ENCODE data around the gene RBBP7. TPM values are rescaled to one million over a fixed set of nuclear protein-coding genes. Genes with fewer than 3 reads are reported as not detected.

The RBBP7 gene
- total RNA-seq, 1 experiment from 2014 or later, result 197 TPM

GRCh38 chrX:16868920-16869319 lies 1.2 kb downstream of the RBBP7 start:
- intact Hi-C loops (cut with micrococcal nuclease; ENCODE audit: unreplicated experiment), result loop anchor here (5.0 kb wide), 1 partner anchor 178 kb away; no protein-coding TSS in a partner anchor
- TF ChIP-seq CTCF (conservative IDR thresholded peaks at IDR 0.05) (no peak), EZH2 (IDR thresholded peaks at IDR 0.05; ENCODE audit: low read depth) (no peak)
- Histone ChIP-seq H3K9me3 (ENCODE audit: insufficient read depth, low read depth) (no peaks in the 10 kb centered on the region), H3K27me3 (ENCODE audit: insufficient read depth, low read depth) (no peaks in the 10 kb centered on the region), H2AFZ (0 out of 2 replicates have a peak overlapping the region, but pooled peaks have one; percentile 48), H3F3A (ENCODE audit: insufficient read depth, low read depth) (0 out of 2 replicates have a peak, but pooled peaks cover 3% of the 10 kb centered on the region), H3K36me3 (ENCODE audit: low read depth) (no peaks in the 10 kb centered on the region), H3K4me1 (replicated peaks; ENCODE audit: insufficient read depth) (peaks cover 21% of the 10 kb centered on the region), H3K9me2 (ENCODE audit: insufficient read depth) (no peaks in the 10 kb centered on the region), H3K4me2 (peak overlapping the region; percentile 94), H3K27ac (0 out of 2 replicates have a peak overlapping the region, but pooled peaks have one; percentile 16), H4K20me1 (ENCODE audit: insufficient read depth) (peaks cover 14% of the 10 kb centered on the region), H3K4me3 (peak overlapping the region; percentile 81), H3K79me2 (ENCODE audit: low read depth) (peaks cover 56% of the 10 kb centered on the region)
- CTCF ChIA-PET, result no interaction called here
- BruUV-seq (replicated peaks), result TSS peak; percentile 34
- DNase-seq, result no peak
- POLR2A ChIA-PET (ENCODE audit: unreplicated experiment), result no interaction called here

- TF ChIP-seq EZH2 (IDR thresholded peaks at IDR 0.05; ENCODE audit: low read depth), result no peak
- TF ChIP-seq CTCF (conservative IDR thresholded peaks at IDR 0.05), result no peak
- Histone ChIP-seq H3K4me3 (peak overlapping the region; percentile 81; the same call in 1 of the 2 replicates), H3K4me1 (replicated peaks; ENCODE audit: insufficient read depth) (peaks cover 21% of the 10 kb centered on the region), H2AFZ (no peak overlapping the region), H3K27me3 (ENCODE audit: insufficient read depth, low read depth) (no peaks in the 10 kb centered on the region), H3K79me2 (ENCODE audit: low read depth) (peaks cover 65% of the 10 kb centered on the region), H3K9me2 (ENCODE audit: insufficient read depth) (no peaks in the 10 kb centered on the region), H3K4me2 (peak overlapping the region; percentile 94), H3K9me3 (ENCODE audit: insufficient read depth, low read depth) (no peaks in the 10 kb centered on the region), H4K20me1 (ENCODE audit: insufficient read depth) (peaks cover 14% of the 10 kb centered on the region), H3K27ac (no peak overlapping the region), H3F3A (ENCODE audit: insufficient read depth, low read depth) (0 out of 2 replicates have a peak, but pooled peaks cover 3% of the 10 kb centered on the region), H3K36me3 (ENCODE audit: low read depth) (no peaks in the 10 kb centered on the region)
- no TSS peak for BruUV-seq (replicated peaks)
- ChIA-PET POLR2A (ENCODE audit: unreplicated experiment) (interaction anchor here (0.5 kb wide), 1 partner anchor 15 kb away, joined by 5 read pairs; no protein-coding TSS in a partner anchor), CTCF (no interaction called here)
- DNase-seq, result no peak
- intact Hi-C loops (cut with micrococcal nuclease; ENCODE audit: unreplicated experiment), result loop anchor here (5.0 kb wide), 1 partner anchor 179 kb away; no protein-coding TSS in a partner anchor
These were observed 2.2 kb downstream of the RBBP7 start for GRCh38 chrX:16867947-16868346.

- Histone ChIP-seq H3K9me3 (ENCODE audit: insufficient read depth, low read depth) (no peaks in the 10 kb centered on the region), H3K4me2 (no peak overlapping the region), H3K36me3 (ENCODE audit: low read depth) (peaks cover 9% of the 10 kb centered on the region; the same call in 1 of the 2 replicates), H3F3A (ENCODE audit: insufficient read depth, low read depth) (no peaks in the 10 kb centered on the region), H4K20me1 (ENCODE audit: insufficient read depth) (peaks cover 2% of the 10 kb centered on the region; the same call in 1 of the 2 replicates), H3K4me1 (replicated peaks; ENCODE audit: insufficient read depth) (no peaks in the 10 kb centered on the region), H3K27me3 (ENCODE audit: insufficient read depth, low read depth) (no peaks in the 10 kb centered on the region), H2AFZ (no peak overlapping the region), H3K9me2 (ENCODE audit: insufficient read depth) (no peaks in the 10 kb centered on the region), H3K27ac (no peak overlapping the region), H3K4me3 (no peak overlapping the region), H3K79me2 (ENCODE audit: low read depth) (peaks cover 94% of the 10 kb centered on the region)
- CTCF ChIA-PET, result no interaction called here
- no TSS peak for BruUV-seq (replicated peaks)
- DNase-seq, result no peak
- POLR2A ChIA-PET (ENCODE audit: unreplicated experiment), result no interaction called here
- intact Hi-C loops (cut with micrococcal nuclease; ENCODE audit: unreplicated experiment), result no loop called here
- TF ChIP-seq EZH2 (IDR thresholded peaks at IDR 0.05; ENCODE audit: low read depth), result no peak
- no peak for TF ChIP-seq CTCF (conservative IDR thresholded peaks at IDR 0.05)
These were observed 7.3 kb downstream of the RBBP7 start for GRCh38 chrX:16862829-16863228.
